GM06990 (cell line): ENCODE measurements around the gene ATP6V0D1.

Source experiments
- DNase-seq: peaks from one replicate; pipeline ENCODE4 v3.0.0-alpha.2; 2011; ENCODE audit not compliant: insufficient read length; ENCODE audit errors: extremely low read depth
- H3K27me3 ChIP-seq: replicated peaks from 2 replicates; pipeline ENCODE4 v1.6.0; 2011; ENCODE audit warnings: low read length; ENCODE audit not compliant: control insufficient read depth, insufficient read depth
- H3K36me3 ChIP-seq: 2 replicates; pipeline ENCODE4 v1.5.1; 2011; ENCODE audit warnings: low read length; ENCODE audit not compliant: control insufficient read depth, insufficient read depth
- H3K4me3 ChIP-seq: replicated peaks from 2 replicates; pipeline ENCODE4 v1.5.1; 2011; ENCODE audit warnings: low read depth, mild to moderate bottlenecking, control low read depth, low read length
- CTCF ChIP-seq: IDR thresholded peaks from 2 replicates; pipeline ENCODE4 v1.5.1; 2011; ENCODE audit warnings: low read length, control low read depth, mild to moderate bottlenecking, inconsistent platforms; ENCODE audit not compliant: insufficient read depth, poor library complexity, severe bottlenecking

ATP6V0D1 gene

GRCh38 chr16:67458121-67458641 lies 22.8 kb downstream of the ATP6V0D1 start:
- Histone ChIP-seq H3K27me3 (no peaks in the 10 kb centered on the region), H3K36me3 (peaks cover 16% of the 10 kb centered on the region), H3K4me3 (no peak overlapping the region)
- TF ChIP-seq CTCF = no peak
- no peak for DNase-seq

GRCh38 chr16:67457611-67458010 lies 23.3 kb downstream of the ATP6V0D1 start:
- Histone ChIP-seq H3K36me3 (peaks cover 19% of the 10 kb centered on the region), H3K4me3 (no peak overlapping the region), H3K27me3 (no peaks in the 10 kb centered on the region)
- DNase-seq = no peak
- TF ChIP-seq CTCF = no peak

DNA sequence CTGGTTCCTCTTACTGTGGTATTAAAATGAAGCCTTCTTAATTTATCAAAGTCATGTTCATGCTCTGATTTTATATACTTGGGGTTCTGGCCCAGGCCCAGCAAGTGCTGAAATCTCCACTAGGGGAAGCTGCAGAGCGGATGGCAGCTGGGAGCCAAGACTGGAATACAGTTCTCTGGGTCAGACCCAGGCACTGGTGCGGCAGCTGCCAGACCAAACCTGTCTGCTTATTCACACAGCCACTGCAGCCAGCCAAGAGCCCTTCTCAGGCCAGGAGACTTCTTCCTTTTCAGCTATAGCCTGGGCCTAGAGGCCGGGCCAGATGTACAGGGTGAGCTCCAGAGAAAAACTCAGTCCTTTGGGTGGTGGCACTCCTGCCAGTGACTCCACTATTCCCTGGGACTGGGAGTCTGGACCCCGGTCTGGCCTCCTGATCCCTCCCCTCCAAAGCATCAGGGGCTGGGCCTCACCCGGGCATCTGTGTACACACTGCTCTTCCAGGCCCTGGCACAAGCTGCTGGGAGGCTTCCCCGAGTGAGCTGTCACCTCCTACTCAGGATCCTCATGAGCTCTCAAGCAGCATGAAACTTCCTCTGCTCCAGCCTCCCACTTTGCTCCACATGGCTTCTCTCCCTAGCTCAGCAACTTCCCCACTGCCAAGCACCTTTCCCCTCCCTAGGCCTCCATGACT lies 24.4 kb downstream of the ATP6V0D1 start:
- H3K27me3 ChIP-seq = no peaks in the 10 kb centered on the region
- H3K36me3 ChIP-seq = peaks cover 28% of the 10 kb centered on the region
- DNase-seq = no peak
- no peak overlapping the region for H3K4me3 ChIP-seq
- TF ChIP-seq CTCF = peak; percentile 28

GRCh38 chr16:67454852-67455251 lies 26.1 kb downstream of the ATP6V0D1 start:
- H3K36me3 ChIP-seq = peaks cover 30% of the 10 kb centered on the region
- no peaks in the 10 kb centered on the region for H3K27me3 ChIP-seq
- TF ChIP-seq CTCF = no peak
- no peak for DNase-seq
- no peak overlapping the region for H3K4me3 ChIP-seq

DNA sequence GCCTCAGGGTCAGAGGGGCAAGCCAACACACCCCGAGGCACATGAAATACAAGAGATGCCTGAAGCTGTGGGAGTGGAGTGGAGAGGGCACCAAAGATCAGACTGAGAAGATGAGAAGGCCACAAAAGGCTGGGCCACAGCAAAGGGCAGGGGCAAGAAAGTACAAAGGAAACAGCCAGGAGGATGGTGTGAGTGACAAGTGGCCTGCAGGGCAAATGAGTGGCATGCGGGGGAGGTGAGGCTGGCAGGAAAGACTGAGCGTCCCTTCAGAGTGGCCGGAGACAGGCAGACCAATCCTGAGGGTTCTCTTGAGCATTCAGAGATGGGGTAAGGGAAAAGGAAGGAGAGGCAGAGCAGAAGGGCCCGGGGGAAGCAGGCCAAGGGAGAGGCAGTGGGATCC lies 26.9 kb downstream of the ATP6V0D1 start:
- peaks cover 34% of the 10 kb centered on the region for H3K36me3 ChIP-seq

More for the DNA sequence above, 26.9 kb downstream of the ATP6V0D1 start:
- no peak overlapping the region for H3K4me3 ChIP-seq
- H3K27me3 ChIP-seq = no peaks in the 10 kb centered on the region
- no peak for DNase-seq
- TF ChIP-seq CTCF = no peak
